GM23338 (cell line): ENCODE results near the gene ERF. TPM values are rescaled to one million over a fixed set of nuclear protein-coding genes. Genes with fewer than 3 reads are reported as not detected.

Source experiments
- ATAC-seq: fragments of 200-7000 bp; cut with Tn5 transposase; 3 replicates; pipeline ENCODE4 v1.9.1; 2020
- DNase-seq: peaks from one replicate; pipeline ENCODE4 v3.0.0-alpha.2; 2015; ENCODE audit warnings: low spot score
- H2AFZ ChIP-seq: fragments of 200-600 bp; sonication (generic); 2 replicates; pipeline ENCODE4 v1.8.0; 2016; ENCODE audit warnings: antibody characterized with exemption, mild to moderate bottlenecking, moderate library complexity
- H3F3A ChIP-seq: fragments of 200-600 bp; sonication (generic); replicated peaks from 2 replicates; pipeline ENCODE4 v1.8.0; 2017; ENCODE audit warnings: antibody characterized with exemption, mixed run types, low read depth
- H3K27ac ChIP-seq: fragments of 200-600 bp; sonication (generic); 2 replicates; pipeline ENCODE4 v1.6.1; 2016; ENCODE audit warnings: low read depth
- H3K27me3 ChIP-seq: fragments of 200-600 bp; sonication (generic); 2 replicates; pipeline ENCODE4 v1.8.0; 2016; ENCODE audit warnings: mild to moderate bottlenecking, mixed run types, moderate library complexity; ENCODE audit not compliant: insufficient read depth
- H3K36me3 ChIP-seq: fragments of 200-600 bp; sonication (generic); 2 replicates; pipeline ENCODE4 v1.8.0; 2016; ENCODE audit warnings: mild to moderate bottlenecking; ENCODE audit not compliant: insufficient read depth
- H3K4me1 ChIP-seq: fragments of 200-600 bp; sonication (generic); 2 replicates; pipeline ENCODE4 v1.8.0; 2016; ENCODE audit warnings: mild to moderate bottlenecking, moderate library complexity; ENCODE audit not compliant: insufficient read depth
- H3K4me2 ChIP-seq: fragments of 200-600 bp; sonication (generic); 2 replicates; pipeline ENCODE4 v1.7.1; 2017; ENCODE audit warnings: mixed run types
- H3K4me3 ChIP-seq: fragments of 200-600 bp; sonication (generic); 2 replicates; pipeline ENCODE4 v1.6.1; 2016; ENCODE audit warnings: mixed run types
- H3K79me2 ChIP-seq: fragments of 200-600 bp; sonication (generic); replicated peaks from 2 replicates; pipeline ENCODE4 v1.8.0; 2017; ENCODE audit warnings: mild to moderate bottlenecking; ENCODE audit not compliant: insufficient read depth
- H3K9me2 ChIP-seq: fragments of 200-600 bp; sonication (generic); 2 replicates; pipeline ENCODE4 v1.8.0; 2017; ENCODE audit not compliant: insufficient read depth
- H4K20me1 ChIP-seq: fragments of 200-600 bp; sonication (generic); replicated peaks from 2 replicates; pipeline ENCODE4 v1.8.0; 2017; ENCODE audit warnings: mild to moderate bottlenecking; ENCODE audit not compliant: insufficient read depth
- H3K27ac Mint-ChIP-seq: 2 replicates; pipeline ENCODE4 v1.8.0; 2020; ENCODE audit warnings: inconsistent platforms, mild to moderate bottlenecking, moderate library complexity, mixed read lengths
- H3K27me3 Mint-ChIP-seq: 3 replicates; pipeline ENCODE4 v1.8.0; 2022; ENCODE audit warnings: low read depth, mild to moderate bottlenecking, moderate library complexity, mixed read lengths, inconsistent platforms; ENCODE audit not compliant: insufficient read depth, poor library complexity
- H3K36me3 Mint-ChIP-seq: 3 replicates; pipeline ENCODE4 v1.8.0; 2021; ENCODE audit warnings: low read depth, mild to moderate bottlenecking, inconsistent platforms, moderate library complexity, mixed read lengths
- H3K4me1 Mint-ChIP-seq: 3 replicates; pipeline ENCODE4 v1.8.0; 2020; ENCODE audit warnings: mild to moderate bottlenecking, inconsistent platforms, mixed read lengths
- H3K4me3 Mint-ChIP-seq: 3 replicates; pipeline ENCODE4 v1.8.0; 2021; ENCODE audit warnings: moderate library complexity, mild to moderate bottlenecking, inconsistent platforms, mixed read lengths
- H3K9me3 Mint-ChIP-seq: 3 replicates; pipeline ENCODE4 v1.8.0; 2020; ENCODE audit warnings: moderate library complexity, mild to moderate bottlenecking, inconsistent platforms, mixed read lengths
- CREB1 ChIP-seq: fragments of 250-450 bp; sonication (Bioruptor Pico); IDR thresholded peaks from 2 replicates; pipeline ENCODE4 v1.5.0; 2020; ENCODE audit warnings: low read depth, mild to moderate bottlenecking, moderate library complexity
- CTCF ChIP-seq, 2 experiments: fragments of 200-600 bp in 1 of 2; sonication (generic) in 1 of 2; conservative IDR thresholded peaks; 2 replicates each; pipeline versions ENCODE4 v1.5.1 to v1.6.1; 2016 to 2017; ENCODE audit warnings: antibody characterized with exemption in 2 of 2, low read depth in 2 of 2, mild to moderate bottlenecking in 2 of 2, moderate library complexity in 1 of 2
- ETS1 ChIP-seq: IDR thresholded peaks from 2 replicates; pipeline ENCODE4 v1.6.1; 2016; ENCODE audit warnings: antibody characterized with exemption
- EZH2 ChIP-seq: fragments of 200-600 bp; sonication (generic); IDR thresholded peaks from one replicate; pipeline ENCODE4 v1.8.0; 2017; ENCODE audit warnings: antibody characterized with exemption, mild to moderate bottlenecking, low read depth; ENCODE audit not compliant: unreplicated experiment
- EZH2phosphoT487 ChIP-seq: fragments of 200-600 bp; sonication (generic); IDR thresholded peaks from one replicate; pipeline ENCODE4 v1.8.1; 2018; ENCODE audit warnings: antibody characterized with exemption; ENCODE audit not compliant: unreplicated experiment
- JUNB ChIP-seq: IDR thresholded peaks from one replicate; pipeline ENCODE4 v1.6.1; 2016; ENCODE audit warnings: antibody characterized with exemption; ENCODE audit not compliant: unreplicated experiment
- NANOG ChIP-seq: IDR thresholded peaks from 2 replicates; pipeline ENCODE4 v1.6.1; 2016; ENCODE audit warnings: antibody characterized with exemption, borderline replicate concordance
- POLR2AphosphoS5 ChIP-seq: IDR thresholded peaks from 2 replicates; pipeline ENCODE4 v1.6.1; 2016; ENCODE audit warnings: antibody characterized with exemption, low read depth
- REST ChIP-seq: IDR thresholded peaks from one replicate; pipeline ENCODE4 v1.6.1; 2018; ENCODE audit warnings: antibody characterized with exemption; ENCODE audit not compliant: unreplicated experiment
- STAT1 ChIP-seq: IDR thresholded peaks from one replicate; pipeline ENCODE4 v1.6.1; 2016; ENCODE audit warnings: antibody characterized with exemption; ENCODE audit not compliant: unreplicated experiment
- ZNF114 ChIP-seq: fragments of 250-450 bp; sonication (Bioruptor Pico); IDR thresholded peaks from 2 replicates; pipeline ENCODE4 v1.5.0; 2020; ENCODE audit warnings: mild to moderate bottlenecking, moderate library complexity
- ZNF331 ChIP-seq: fragments of 250-450 bp; sonication (Bioruptor Pico); IDR thresholded peaks from 2 replicates; pipeline ENCODE4 v1.5.0; 2020; ENCODE audit warnings: low read depth, mild to moderate bottlenecking, moderate library complexity
- ZNF462 ChIP-seq: fragments of 250-450 bp; sonication (Bioruptor Pico); IDR thresholded peaks from 2 replicates; pipeline ENCODE4 v1.5.0; 2020; ENCODE audit warnings: mild to moderate bottlenecking, moderate library complexity
- polyA plus RNA-seq: library from polyadenylated mRNA; unstranded; fragments of >200 nt; fragmentation: Nextera tagmentation; extraction: Ambion mirVana; gene quantifications from 2 replicates; pipeline ENCODE4 v1.2.1, GENCODE V29; 2016
- total RNA-seq: library from RNA; depleted of rRNA; stranded (reverse); fragments of >200 nt; shearing (Covaris generic); gene quantifications from 2 replicates; pipeline ENCODE4 v1.2.3, GENCODE V29; 2014

ERF gene
- total and polyA plus RNA-seq, 2 experiments from 2014 or later, result 29.4 to 49.4 TPM

GRCh38 chr19:42233678-42234292 is 21.1 kb downstream of the ERF start:
- Mint-ChIP-seq H3K27ac (no peak overlapping the region), H3K9me3 (no peaks in the 10 kb centered on the region; the same call in 2 of the 3 replicates), H3K27me3 (peaks cover 11% of the 10 kb centered on the region), H3K36me3 (peaks cover 68% of the 10 kb centered on the region), H3K4me3 (no peak overlapping the region), H3K4me1 (no peaks in the 10 kb centered on the region)
- no peak overlapping the region for H2AFZ ChIP-seq
- no peaks in the 10 kb centered on the region for H3K4me1 ChIP-seq
- no peak overlapping the region for H3K27ac ChIP-seq
- peaks cover 19% of the 10 kb centered on the region; the same call in 1 of the 2 replicates for H3F3A ChIP-seq
- H3K79me2 ChIP-seq, result no peaks in the 10 kb centered on the region
- ATAC-seq (no peak), DNase-seq (no peak)
- H3K36me3 ChIP-seq, result no peaks in the 10 kb centered on the region; the same call in 1 of the 2 replicates
- no peaks in the 10 kb centered on the region for H3K27me3 ChIP-seq
- no peak for TF ChIP-seq EZH2phosphoT487
- TF ChIP-seq JUNB, result no peak
- no peak for TF ChIP-seq ZNF114 (CRISPR knock-in tag)
- no peak for TF ChIP-seq ZNF462 (CRISPR knock-in tag)
- TF ChIP-seq ZNF331 (CRISPR knock-in tag), result no peak
- TF ChIP-seq CREB1, result no peak
- no peak for TF ChIP-seq NANOG
- TF ChIP-seq CTCF (conservative IDR thresholded peaks at IDR 0.05; ENCODE audit: low read depth in 2 of 2), result no peak
- TF ChIP-seq REST, result no peak
- no peak for TF ChIP-seq EZH2
- no peak for TF ChIP-seq POLR2AphosphoS5
- TF ChIP-seq ETS1, result no peak
- no peak for TF ChIP-seq STAT1
- no peaks in the 10 kb centered on the region for H3K9me2 ChIP-seq
- no peak overlapping the region for H3K4me2 ChIP-seq
- no peak overlapping the region for H3K4me3 ChIP-seq
- peaks cover 19% of the 10 kb centered on the region; the same call in 1 of the 2 replicates for H4K20me1 ChIP-seq
